ENCODE measurements around the gene NPFFR1. TPM values are rescaled to one million over a fixed set of nuclear protein-coding genes. Genes with fewer than 3 reads are reported as not detected.

NPFFR1 gene
- total RNA-seq, 4 donors from 2014 or later, result not detected

DNA sequence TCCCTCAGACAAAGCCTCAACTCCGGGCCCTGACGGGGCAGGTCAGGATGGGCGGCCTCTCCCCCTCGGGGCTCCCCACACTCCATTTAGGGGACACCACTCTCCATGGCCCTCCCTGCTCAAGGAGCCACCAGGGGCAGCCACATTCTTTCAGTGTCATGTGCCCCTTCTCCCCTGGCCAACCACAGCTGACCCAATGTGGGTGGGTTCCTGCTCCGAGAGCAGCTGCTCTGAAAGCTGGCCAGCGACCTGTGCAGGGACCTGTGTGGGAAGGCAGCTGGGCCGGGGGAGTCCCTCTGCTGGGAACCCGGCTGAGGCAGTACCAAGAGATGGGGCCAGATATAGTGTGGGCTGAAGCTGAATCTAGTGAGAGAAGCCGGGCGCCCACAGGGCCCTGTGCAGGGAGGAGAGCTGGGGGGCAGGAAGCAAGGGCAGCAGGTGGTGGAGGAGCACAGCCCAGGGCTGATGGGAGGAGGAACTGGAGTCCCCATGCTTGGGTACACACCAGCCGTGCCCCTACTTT, 40.6 kb upstream of the NPFFR1 start:
- WGBS, result 80% methylated on average over 4 of the region's 11 CpGs
- Histone ChIP-seq H3K27ac (replicated peaks in 1 of 4) (no peak overlapping the region), H3K36me3 (peaks cover 0 to 26% (median 9%) of the 10 kb centered on the region in 4 donors), H3K4me1 (peaks cover 0 to 7% (median 2%) of the 10 kb centered on the region in 4 donors), H3K27me3 (no peaks in the 10 kb centered on the region), H3K4me3 (no peak overlapping the region), H3K9me3 (no peaks in the 10 kb centered on the region)
- TF ChIP-seq POLR2A (IDR thresholded peaks at IDR 0.05; ENCODE audit: low read depth) (no peak), EP300 (IDR thresholded peaks at IDR 0.05) (no peak), POLR2AphosphoS5 (IDR thresholded peaks at IDR 0.05) (no peak)
- TF ChIP-seq, protein P1, sequence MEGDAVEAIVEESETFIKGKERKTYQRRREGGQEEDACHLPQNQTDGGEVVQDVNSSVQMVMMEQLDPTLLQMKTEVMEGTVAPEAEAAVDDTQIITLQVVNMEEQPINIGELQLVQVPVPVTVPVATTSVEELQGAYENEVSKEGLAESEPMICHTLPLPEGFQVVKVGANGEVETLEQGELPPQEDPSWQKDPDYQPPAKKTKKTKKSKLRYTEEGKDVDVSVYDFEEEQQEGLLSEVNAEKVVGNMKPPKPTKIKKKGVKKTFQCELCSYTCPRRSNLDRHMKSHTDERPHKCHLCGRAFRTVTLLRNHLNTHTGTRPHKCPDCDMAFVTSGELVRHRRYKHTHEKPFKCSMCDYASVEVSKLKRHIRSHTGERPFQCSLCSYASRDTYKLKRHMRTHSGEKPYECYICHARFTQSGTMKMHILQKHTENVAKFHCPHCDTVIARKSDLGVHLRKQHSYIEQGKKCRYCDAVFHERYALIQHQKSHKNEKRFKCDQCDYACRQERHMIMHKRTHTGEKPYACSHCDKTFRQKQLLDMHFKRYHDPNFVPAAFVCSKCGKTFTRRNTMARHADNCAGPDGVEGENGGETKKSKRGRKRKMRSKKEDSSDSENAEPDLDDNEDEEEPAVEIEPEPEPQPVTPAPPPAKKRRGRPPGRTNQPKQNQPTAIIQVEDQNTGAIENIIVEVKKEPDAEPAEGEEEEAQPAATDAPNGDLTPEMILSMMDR (IDR thresholded peaks at IDR 0.05), result no peak
- intact Hi-C loops (cut with DNase I), result no loop called here
- DNase-seq (ENCODE audit: extremely low spot score), result no peak

DNA sequence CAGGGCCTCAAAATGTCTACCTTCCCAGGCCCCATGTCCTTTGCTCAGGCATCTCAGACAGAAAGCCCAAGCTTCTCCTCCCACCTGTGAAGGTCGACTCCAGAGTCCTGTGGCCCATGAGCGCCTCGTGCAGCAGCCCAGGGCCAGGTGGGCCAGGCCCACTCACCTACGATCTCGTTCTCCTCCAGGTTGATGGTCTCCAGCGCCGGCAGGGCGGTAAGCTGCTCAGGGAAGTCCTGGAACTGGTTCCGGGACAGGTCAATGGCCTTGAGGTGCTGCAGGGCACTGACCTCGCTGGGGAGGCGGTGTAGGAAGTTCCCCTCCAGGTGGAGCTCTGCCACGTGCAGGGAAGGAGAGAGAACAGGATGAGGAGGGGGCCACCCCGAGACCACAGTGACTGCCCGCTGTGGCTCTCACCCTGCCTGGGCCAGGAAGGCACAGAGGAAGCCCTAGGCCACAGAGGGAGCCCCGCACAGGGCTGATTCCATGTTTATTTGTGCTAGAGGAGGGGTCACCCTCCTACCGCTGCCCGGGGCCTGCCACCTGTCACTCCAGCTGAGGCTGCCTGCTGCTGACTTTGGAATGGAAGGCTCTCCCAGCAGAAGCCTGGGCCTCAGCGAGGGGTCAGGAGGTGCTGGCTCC, 40.0 kb upstream of the NPFFR1 start:
- Histone ChIP-seq H3K36me3 (peaks cover 0 to 26% (median 9%) of the 10 kb centered on the region in 4 donors), H3K4me1 (peaks cover 0 to 7% (median 2%) of the 10 kb centered on the region in 4 donors), H3K27ac (replicated peaks in 1 of 4) (no peak overlapping the region), H3K27me3 (no peaks in the 10 kb centered on the region), H3K9me3 (no peaks in the 10 kb centered on the region), H3K4me3 (no peak overlapping the region)
- intact Hi-C loops (cut with DNase I), result no loop called here
- no peak for DNase-seq (ENCODE audit: extremely low spot score)
- TF ChIP-seq POLR2A (IDR thresholded peaks at IDR 0.05; ENCODE audit: low read depth) (no peak), POLR2AphosphoS5 (IDR thresholded peaks at IDR 0.05) (no peak), EP300 (IDR thresholded peaks at IDR 0.05) (no peak)
- TF ChIP-seq, protein P1 (IDR thresholded peaks at IDR 0.05), result no peak
- WGBS, result 91% methylated on average over 11 of the region's 18 CpGs

DNA sequence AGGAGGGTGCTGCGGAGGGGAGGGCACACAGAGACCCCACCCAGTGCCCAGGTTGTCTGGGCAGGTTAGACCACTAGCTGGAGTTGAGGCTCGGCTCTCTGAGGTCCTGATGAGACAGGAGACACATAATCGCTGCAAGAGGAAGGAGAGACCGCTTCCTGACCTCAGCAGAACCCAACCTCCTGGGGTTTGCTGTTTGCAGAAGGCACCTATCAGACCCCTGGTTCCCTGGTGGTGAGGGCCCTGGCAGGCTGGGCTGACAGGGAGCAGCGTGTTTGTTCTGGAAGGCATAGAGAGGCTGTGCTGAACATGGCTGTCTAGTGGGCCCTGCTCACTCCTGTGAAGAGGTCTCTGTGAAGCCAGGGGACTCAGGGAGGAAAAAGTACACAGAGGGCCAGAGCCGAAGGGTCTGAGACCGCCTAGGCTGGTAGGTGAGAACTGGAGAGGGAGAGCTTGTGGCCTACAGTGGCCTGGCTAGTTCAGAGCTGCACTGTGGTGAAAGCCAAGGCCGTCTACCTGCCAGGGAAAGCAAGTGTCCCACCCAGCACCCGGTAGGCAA, 39.4 kb upstream of the NPFFR1 start:
- peaks cover 0 to 29% (median 9%) of the 10 kb centered on the region in 4 donors for H3K36me3 ChIP-seq
- no peaks in the 10 kb centered on the region for H3K9me3 ChIP-seq
- H3K27me3 ChIP-seq, result no peaks in the 10 kb centered on the region
- TF ChIP-seq POLR2AphosphoS5 (IDR thresholded peaks at IDR 0.05) (no peak), POLR2A (IDR thresholded peaks at IDR 0.05; ENCODE audit: low read depth) (no peak), EP300 (IDR thresholded peaks at IDR 0.05) (no peak)
- TF ChIP-seq, protein P1 (IDR thresholded peaks at IDR 0.05), result no peak
- peaks cover 0 to 7% (median 2%) of the 10 kb centered on the region in 4 donors for H3K4me1 ChIP-seq
- intact Hi-C loops (cut with DNase I), result no loop called here
- no peak overlapping the region for H3K27ac ChIP-seq (replicated peaks in 1 of 4)
- no peak overlapping the region for H3K4me3 ChIP-seq
- DNase-seq (ENCODE audit: extremely low spot score), result no peak
- 95% methylated on average over 6 of the region's 9 CpGs for WGBS

DNA sequence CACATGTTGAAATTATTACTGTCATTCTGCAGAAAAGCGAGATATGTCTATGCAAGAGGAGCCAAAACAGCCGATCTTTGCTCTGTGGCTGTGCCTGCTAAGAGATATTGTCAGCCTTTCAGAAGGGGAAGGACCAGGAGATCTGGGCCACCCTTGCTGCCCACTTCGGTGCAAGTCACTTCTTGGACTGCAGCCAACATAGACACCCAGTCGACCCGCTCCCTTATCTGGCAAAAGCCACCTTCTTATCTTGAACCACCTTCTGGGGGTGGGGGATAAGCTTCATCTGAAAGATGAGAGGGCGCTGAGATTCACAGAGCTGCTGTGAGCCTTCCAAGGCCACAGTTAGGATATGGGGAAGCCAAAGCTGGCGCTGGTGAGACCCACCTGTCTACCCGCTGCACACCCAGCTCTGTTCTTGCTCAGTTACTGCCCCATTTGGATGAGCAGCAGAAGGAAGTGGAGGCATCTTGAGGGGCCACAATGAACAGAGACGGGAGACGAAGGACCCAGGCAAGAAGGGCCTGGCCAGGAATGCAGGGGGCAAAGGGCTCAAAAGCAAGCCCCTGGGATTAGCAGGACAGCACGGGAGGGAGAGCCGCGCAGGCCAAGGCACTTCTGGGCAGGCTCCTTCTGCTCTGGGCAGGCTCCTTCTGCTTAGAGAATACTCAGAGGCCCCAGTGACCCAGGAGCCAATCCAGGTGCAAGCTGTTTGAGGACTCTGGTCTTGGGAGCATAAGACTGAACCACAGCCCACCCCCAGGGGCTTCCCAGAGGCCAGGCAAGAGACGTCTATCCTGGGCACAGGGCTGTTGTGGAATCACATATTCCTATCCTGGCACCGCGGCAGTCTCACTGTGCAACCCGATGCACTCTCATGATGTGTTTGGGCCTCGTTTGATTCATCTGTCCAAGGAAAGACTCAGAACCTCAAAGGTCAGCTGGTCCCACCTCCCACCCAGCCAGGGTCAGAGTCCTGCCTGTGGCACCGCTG, 38.4 kb upstream of the NPFFR1 start:
- TF ChIP-seq POLR2A (IDR thresholded peaks at IDR 0.05; ENCODE audit: low read depth) (no peak), POLR2AphosphoS5 (IDR thresholded peaks at IDR 0.05) (no peak), EP300 (IDR thresholded peaks at IDR 0.05) (no peak)
- TF ChIP-seq, protein P1 (IDR thresholded peaks at IDR 0.05), result no peak
- 89% methylated on average over 19 of the region's 19 CpGs for WGBS
- Histone ChIP-seq H3K27me3 (no peaks in the 10 kb centered on the region), H3K36me3 (peaks cover 0 to 29% (median 9%) of the 10 kb centered on the region in 4 donors), H3K4me3 (no peak overlapping the region), H3K4me1 (peaks cover 0 to 7% (median 2%) of the 10 kb centered on the region in 4 donors), H3K27ac (replicated peaks in 1 of 4) (no peak overlapping the region), H3K9me3 (no peaks in the 10 kb centered on the region)
- DNase-seq (ENCODE audit: extremely low spot score), result no peak
- intact Hi-C loops (cut with DNase I), result no loop called here

Measured in esophagus muscularis mucosa (tissue), 4 donors.